Trophoblast cell (in vitro differentiated cells and primary cell): Measurements from ENCODE around the gene STARD10.
A peak's percentile ranks its signal among the peaks of the same experiment; 100 is the strongest.

Experiments used
- DNase-seq, 2 donors: peaks; one replicate each; pipeline ENCODE4 v3.0.0-alpha.2; 2016
- H2AFZ ChIP-seq: 2 replicates; pipeline ENCODE4 v1.6.1; 2013; ENCODE audit warnings: low read length, moderate library complexity, mild to moderate bottlenecking; ENCODE audit not compliant: insufficient read depth, poor library complexity
- H2AK5ac ChIP-seq: 2 replicates; pipeline ENCODE4 v1.6.1; 2013; ENCODE audit warnings: mild to moderate bottlenecking, low read length
- H2BK120ac ChIP-seq: 2 replicates; pipeline ENCODE4 v1.6.1; 2013; ENCODE audit warnings: low read length, mild to moderate bottlenecking, moderate library complexity; ENCODE audit not compliant: insufficient read depth, poor library complexity
- H2BK12ac ChIP-seq: 2 replicates; pipeline ENCODE4 v1.6.1; 2013; ENCODE audit warnings: mild to moderate bottlenecking, low read length, moderate library complexity
- H2BK5ac ChIP-seq: 2 replicates; pipeline ENCODE4 v1.6.1; 2013; ENCODE audit warnings: low read length, low read depth, moderate library complexity, mild to moderate bottlenecking; ENCODE audit not compliant: poor library complexity
- H3K14ac ChIP-seq: 2 replicates; pipeline ENCODE4 v1.6.1; 2013; ENCODE audit warnings: mild to moderate bottlenecking, low read length
- H3K18ac ChIP-seq: 2 replicates; pipeline ENCODE4 v1.6.1; 2013; ENCODE audit warnings: mild to moderate bottlenecking, low read length
- H3K23ac ChIP-seq: 2 replicates; pipeline ENCODE4 v1.6.1; 2013; ENCODE audit warnings: low read length
- H3K27ac ChIP-seq: 2 replicates; pipeline ENCODE4 v1.5.1; 2013; ENCODE audit warnings: low read depth, mild to moderate bottlenecking, inconsistent platforms, low read length, moderate library complexity
- H3K27me3 ChIP-seq: 2 replicates; pipeline ENCODE4 v1.6.1; 2013; ENCODE audit warnings: inconsistent platforms, mild to moderate bottlenecking, low read length, moderate library complexity; ENCODE audit not compliant: insufficient read depth
- H3K36me3 ChIP-seq, 2 experiments: 1 replicate in 1 of 2; 2 replicates in 1 of 2; pipeline ENCODE4 v1.6.1; 2013; ENCODE audit warnings: low read length in 2 of 2, mild to moderate bottlenecking in 2 of 2, moderate library complexity in 1 of 2; ENCODE audit not compliant: insufficient read depth in 2 of 2, control insufficient read depth in 1 of 2
- H3K4ac ChIP-seq: 2 replicates; pipeline ENCODE4 v1.6.1; 2013; ENCODE audit warnings: low read depth, mild to moderate bottlenecking, low read length, moderate library complexity
- H3K4me1 ChIP-seq, 2 experiments: 1 replicate in 1 of 2; 2 replicates in 1 of 2; pipeline ENCODE4 v1.6.1; 2013; ENCODE audit warnings: low read length in 2 of 2, mild to moderate bottlenecking in 2 of 2, moderate library complexity in 1 of 2; ENCODE audit not compliant: insufficient read depth in 2 of 2, control insufficient read depth in 1 of 2
- H3K4me2 ChIP-seq: 2 replicates; pipeline ENCODE4 v1.6.1; 2013; ENCODE audit warnings: inconsistent platforms, mild to moderate bottlenecking, low read length, moderate library complexity
- H3K4me3 ChIP-seq: 2 replicates; pipeline ENCODE4 v1.5.1; 2013; ENCODE audit warnings: mild to moderate bottlenecking, low read depth, low read length, inconsistent platforms
- H3K79me1 ChIP-seq: one replicate; pipeline ENCODE4 v1.6.1; 2013; ENCODE audit warnings: low read length
- H3K79me2 ChIP-seq: 2 replicates; pipeline ENCODE4 v1.6.1; 2013; ENCODE audit warnings: low read length, mild to moderate bottlenecking; ENCODE audit not compliant: control insufficient read depth, insufficient read depth, poor library complexity
- H3K9ac ChIP-seq: 2 replicates; pipeline ENCODE4 v1.6.1; 2013; ENCODE audit warnings: mild to moderate bottlenecking, low read length
- H3K9me3 ChIP-seq: 2 replicates; pipeline ENCODE4 v1.6.1; 2013; ENCODE audit warnings: low read depth, mild to moderate bottlenecking, control low read depth, inconsistent platforms, low read length; ENCODE audit not compliant: insufficient read depth
- H4K12ac ChIP-seq: 2 replicates; pipeline ENCODE4 v1.6.1; 2013; ENCODE audit warnings: low read depth, mild to moderate bottlenecking, low read length, moderate library complexity
- H4K8ac ChIP-seq: 2 replicates; pipeline ENCODE4 v1.6.1; 2013; ENCODE audit warnings: low read depth, mild to moderate bottlenecking, low read length, moderate library complexity
- H4K91ac ChIP-seq: one replicate; pipeline ENCODE4 v1.6.1; 2013; ENCODE audit warnings: low read depth, mild to moderate bottlenecking, low read length, moderate library complexity
- WGBS: extraction: QIAGEN DNeasy Blood & Tissue Kit; methylation state at CpG from one replicate; pipeline ENCODE4 v1.1.7; 2013; ENCODE audit warnings: missing lambda C conversion rate; ENCODE audit not compliant: insufficient read length, insufficient coverage; ENCODE audit errors: extremely low coverage; 5-methylcytosine and 5-hydroxymethylcytosine counted together

The STARD10 gene

GRCh38 chr11:72723508-72723907 is 70.3 kb downstream of the STARD10 start:
- DNase-seq, result no peak
- WGBS, result no CpG with 5 or more reads among the region's 9 CpGs

GRCh38 chr11:72722050-72722748 is 71.6 kb downstream of the STARD10 start:
- peak overlapping the region; percentile 16 for H2BK120ac ChIP-seq
- no peak overlapping the region for H2BK12ac ChIP-seq
- no peak overlapping the region for H3K4me3 ChIP-seq
- H3K36me3 ChIP-seq, result no peaks in the 10 kb centered on the region
- WGBS, result no CpG with 5 or more reads among the region's 10 CpGs
- no peaks in the 10 kb centered on the region for H3K27me3 ChIP-seq
- H4K91ac ChIP-seq, result peak overlapping the region; percentile 70
- H3K18ac ChIP-seq, result peak overlapping the region; percentile 65
- H3K9ac ChIP-seq, result no peak overlapping the region
- H3K23ac ChIP-seq, result no peak overlapping the region
- H3K4me1 ChIP-seq, result peaks cover 19 to 23% of the 10 kb centered on the region in 2 experiments
- no peak overlapping the region for H2AK5ac ChIP-seq
- peak overlapping the region; percentile 25 for H3K27ac ChIP-seq
- H2AFZ ChIP-seq, result no peak overlapping the region
- peaks cover 10% of the 10 kb centered on the region for H3K79me1 ChIP-seq
- peak; percentile 96 to 97 for DNase-seq
- H4K12ac ChIP-seq, result no peak overlapping the region
- peaks cover 1% of the 10 kb centered on the region for H3K79me2 ChIP-seq
- peak overlapping the region; percentile 41 for H3K4me2 ChIP-seq
- H4K8ac ChIP-seq, result peak overlapping the region; percentile 77
- no peaks in the 10 kb centered on the region for H3K9me3 ChIP-seq
- H3K14ac ChIP-seq, result peak overlapping the region; percentile 54
- H2BK5ac ChIP-seq, result peak overlapping the region; percentile 37
- no peak overlapping the region for H3K4ac ChIP-seq

More at GRCh38 chr11:72723508-72723907, 70.3 kb downstream of the STARD10 start:
- no peaks in the 10 kb centered on the region for H3K27me3 ChIP-seq
- peak overlapping the region; percentile 14 for H3K4me3 ChIP-seq
- H3K14ac ChIP-seq, result no peak overlapping the region
- H3K23ac ChIP-seq, result no peak overlapping the region
- no peak overlapping the region for H4K12ac ChIP-seq
- H4K91ac ChIP-seq, result no peak overlapping the region
- no peaks in the 10 kb centered on the region for H3K36me3 ChIP-seq
- no peaks in the 10 kb centered on the region for H3K9me3 ChIP-seq
- H4K8ac ChIP-seq, result no peak overlapping the region
- peaks cover 10% of the 10 kb centered on the region for H3K79me1 ChIP-seq
- H3K18ac ChIP-seq, result no peak overlapping the region
- H2BK5ac ChIP-seq, result no peak overlapping the region
- no peak overlapping the region for H2BK12ac ChIP-seq
- no peak overlapping the region for H3K4me2 ChIP-seq
- no peak overlapping the region for H2BK120ac ChIP-seq
- H2AFZ ChIP-seq, result no peak overlapping the region
- no peak overlapping the region for H3K9ac ChIP-seq
- no peak overlapping the region for H3K27ac ChIP-seq
- H3K79me2 ChIP-seq, result peaks cover 1% of the 10 kb centered on the region
- no peak overlapping the region for H2AK5ac ChIP-seq
- H3K4me1 ChIP-seq, result peaks cover 19 to 23% of the 10 kb centered on the region in 2 experiments
- H3K4ac ChIP-seq, result no peak overlapping the region

- Histone ChIP-seq H3K36me3 (no peaks in the 10 kb centered on the region), H3K4me2 (peak overlapping the region; percentile 41), H3K14ac (peak overlapping the region; percentile 54), H4K8ac (peak overlapping the region; percentile 77), H3K4me3 (no peak overlapping the region), H2BK120ac (peak overlapping the region; percentile 16), H3K79me2 (peaks cover 1% of the 10 kb centered on the region), H2AK5ac (peak overlapping the region; percentile 66), H3K23ac (no peak overlapping the region), H3K18ac (peak overlapping the region; percentile 40), H3K27ac (peak overlapping the region; percentile 25), H3K79me1 (peaks cover 10% of the 10 kb centered on the region), H3K27me3 (no peaks in the 10 kb centered on the region), H2BK5ac (peak overlapping the region; percentile 1), H2BK12ac (no peak overlapping the region), H3K4me1 (peaks cover 19 to 23% of the 10 kb centered on the region in 2 experiments), H2AFZ (no peak overlapping the region), H3K4ac (peak overlapping the region; percentile 33), H3K9me3 (no peaks in the 10 kb centered on the region), H4K91ac (peak overlapping the region; percentile 70), H4K12ac (peak overlapping the region; percentile 64), H3K9ac (no peak overlapping the region)
- DNase-seq, result peak in 1 of 2 donors; percentile 44
- no CpG with 5 or more reads among the region's 13 CpGs for WGBS
These were observed 72.2 kb downstream of the STARD10 start for GRCh38 chr11:72721689-72722049.

- no peaks in the 10 kb centered on the region for H3K36me3 ChIP-seq
- H3K9ac ChIP-seq, result no peak overlapping the region
- peak overlapping the region; percentile 70 for H4K91ac ChIP-seq
- H3K27ac ChIP-seq, result no peak overlapping the region
- peaks cover 1% of the 10 kb centered on the region for H3K79me2 ChIP-seq
- peak overlapping the region; percentile 12 for H3K4ac ChIP-seq
- H3K79me1 ChIP-seq, result peaks cover 10% of the 10 kb centered on the region
- WGBS, result no CpG with 5 or more reads among the region's 3 CpGs
- H3K23ac ChIP-seq, result no peak overlapping the region
- no peak overlapping the region for H3K4me3 ChIP-seq
- H3K4me1 ChIP-seq, result peaks cover 19 to 26% of the 10 kb centered on the region in 2 experiments
- H3K14ac ChIP-seq, result no peak overlapping the region
- no peak overlapping the region for H2AK5ac ChIP-seq
- no peak overlapping the region for H3K4me2 ChIP-seq
- DNase-seq, result no peak
- peak overlapping the region; percentile 15 for H3K18ac ChIP-seq
- H2BK120ac ChIP-seq, result peak overlapping the region; percentile 28
- peak overlapping the region; percentile 13 for H2BK12ac ChIP-seq
- H3K9me3 ChIP-seq, result no peaks in the 10 kb centered on the region
- H3K27me3 ChIP-seq, result no peaks in the 10 kb centered on the region
- H2AFZ ChIP-seq, result no peak overlapping the region
- H4K12ac ChIP-seq, result no peak overlapping the region
- H4K8ac ChIP-seq, result no peak overlapping the region
- no peak overlapping the region for H2BK5ac ChIP-seq
These were observed 72.6 kb downstream of the STARD10 start for GRCh38 chr11:72721276-72721675.
